GM21423 (cell line): ENCODE measurements around the gene GLIS2.

Source experiments
- ATAC-seq: cut with Tn5 transposase; IDR thresholded peaks from one replicate; pipeline ENCODE4 v1.9.1; 2021; ENCODE audit warnings: mild to moderate bottlenecking, moderate library complexity; ENCODE audit not compliant: unreplicated experiment

Gene GLIS2

DNA sequence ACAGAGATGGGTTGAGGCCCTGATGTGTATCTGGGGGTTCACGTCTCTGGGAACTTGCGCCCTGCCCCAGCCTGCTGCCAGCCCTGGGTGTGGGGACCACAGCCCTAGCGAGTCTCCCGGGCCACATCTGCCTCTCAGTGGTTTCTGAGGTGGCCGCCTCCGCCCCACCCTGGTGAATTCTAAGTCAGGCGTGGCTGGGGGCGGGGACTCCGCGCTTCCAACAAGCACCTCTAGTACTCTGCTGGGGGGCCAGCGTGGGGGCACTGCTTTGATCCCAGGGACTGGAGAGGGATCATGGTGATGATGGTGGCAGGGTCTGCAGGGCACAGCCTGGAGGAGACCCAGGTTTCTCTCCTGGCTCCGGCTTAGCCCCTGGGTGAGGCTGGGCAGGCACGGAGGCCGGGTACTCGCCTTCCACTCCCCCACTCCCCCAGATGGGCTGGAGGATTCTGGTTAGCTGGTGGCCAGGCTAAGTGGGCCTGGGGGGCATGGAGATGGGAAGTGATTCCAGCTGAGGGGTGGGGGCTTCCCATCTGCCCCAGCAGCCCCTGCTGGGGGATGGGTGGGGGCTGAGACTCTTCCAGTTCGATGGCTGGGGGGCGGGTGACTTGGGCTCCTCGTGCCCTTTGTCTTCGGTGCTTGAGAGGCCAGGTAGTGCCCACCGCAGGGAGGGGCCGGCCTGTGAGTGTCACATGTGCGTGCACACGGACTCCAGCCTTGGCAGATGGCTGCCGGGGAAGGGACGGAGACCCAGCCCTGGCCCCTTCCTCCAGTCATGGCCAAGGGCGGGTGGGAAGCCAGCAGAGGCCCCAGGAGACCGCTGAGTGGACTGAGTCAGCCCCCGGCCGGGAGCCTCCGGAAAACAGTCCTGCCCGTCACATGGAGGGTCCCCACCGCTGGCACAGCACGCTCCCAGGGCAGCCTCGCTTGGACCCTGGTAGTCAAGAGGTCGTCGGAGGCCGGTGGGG, 3.9 kb downstream of the GLIS2 start:
- ATAC-seq, result no peak

DNA sequence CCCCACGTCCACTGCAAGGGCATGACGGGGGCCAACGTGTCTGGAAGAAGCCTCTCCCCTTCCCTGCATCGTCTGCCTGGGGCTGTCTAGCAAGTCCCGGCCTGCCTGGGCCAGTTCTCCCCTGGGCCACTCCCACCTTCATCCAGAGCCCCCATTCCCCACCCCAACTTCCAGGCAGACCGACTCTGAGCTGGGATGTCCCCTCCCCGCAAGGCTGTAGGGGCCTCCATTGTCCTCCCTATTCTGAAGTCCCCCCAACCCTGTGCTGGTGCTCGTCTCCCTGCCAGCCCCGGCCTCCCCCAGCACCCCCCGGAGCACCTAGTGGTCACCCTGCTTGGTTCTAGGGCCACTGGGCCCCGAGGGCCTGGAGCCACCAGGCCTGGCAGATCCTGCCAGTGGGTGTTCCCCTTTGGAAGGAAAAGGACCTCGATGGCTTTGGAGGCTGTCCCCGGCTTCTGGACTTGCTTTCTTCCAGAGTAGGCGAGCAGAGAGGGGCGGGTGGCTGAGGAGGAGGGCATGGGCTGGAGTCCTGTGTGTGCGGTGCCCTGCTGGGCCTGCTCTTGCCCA, 4.8 kb downstream of the GLIS2 start:
- no peak for ATAC-seq

DNA sequence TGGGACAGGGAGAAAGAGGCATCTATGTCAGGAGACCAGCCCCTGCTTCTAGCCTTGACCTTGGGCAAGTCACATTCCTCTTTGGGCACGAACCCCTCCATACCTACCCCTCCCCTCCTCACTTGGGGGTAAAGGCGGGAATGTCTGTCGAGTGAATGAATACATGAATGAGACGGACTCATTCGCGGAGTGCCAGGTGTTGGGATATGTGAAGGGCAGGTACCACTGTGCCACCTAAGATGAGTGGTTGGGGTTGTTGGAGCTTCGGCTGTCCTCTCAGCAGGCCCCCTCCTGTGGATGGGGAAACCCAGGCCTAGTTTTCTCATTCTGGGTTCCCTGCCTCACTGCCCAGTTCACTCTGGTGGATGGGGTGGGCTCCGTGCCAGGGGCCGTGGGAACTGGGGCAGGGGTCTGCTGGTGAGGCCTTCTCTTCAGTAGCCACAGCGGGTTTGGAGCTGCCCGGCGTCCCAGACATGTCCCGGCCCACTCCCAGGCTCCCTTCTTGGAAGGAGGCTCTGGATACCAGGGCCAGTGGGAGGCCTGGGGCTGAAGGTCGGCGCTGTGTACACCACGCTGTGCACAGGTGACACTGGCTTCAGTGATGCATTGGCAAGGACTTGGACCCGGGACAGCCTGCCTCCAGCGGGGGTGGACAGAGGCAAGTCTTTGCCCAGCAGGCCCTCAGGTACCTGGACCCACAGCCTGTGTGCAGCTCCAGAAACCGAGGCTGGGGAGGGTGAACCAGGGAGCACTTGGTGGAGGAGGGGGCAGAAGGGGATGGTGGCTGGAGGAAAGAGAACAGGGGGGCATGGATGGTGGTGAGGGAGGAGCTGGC, 5.6 kb downstream of the GLIS2 start:
- no peak for ATAC-seq

DNA sequence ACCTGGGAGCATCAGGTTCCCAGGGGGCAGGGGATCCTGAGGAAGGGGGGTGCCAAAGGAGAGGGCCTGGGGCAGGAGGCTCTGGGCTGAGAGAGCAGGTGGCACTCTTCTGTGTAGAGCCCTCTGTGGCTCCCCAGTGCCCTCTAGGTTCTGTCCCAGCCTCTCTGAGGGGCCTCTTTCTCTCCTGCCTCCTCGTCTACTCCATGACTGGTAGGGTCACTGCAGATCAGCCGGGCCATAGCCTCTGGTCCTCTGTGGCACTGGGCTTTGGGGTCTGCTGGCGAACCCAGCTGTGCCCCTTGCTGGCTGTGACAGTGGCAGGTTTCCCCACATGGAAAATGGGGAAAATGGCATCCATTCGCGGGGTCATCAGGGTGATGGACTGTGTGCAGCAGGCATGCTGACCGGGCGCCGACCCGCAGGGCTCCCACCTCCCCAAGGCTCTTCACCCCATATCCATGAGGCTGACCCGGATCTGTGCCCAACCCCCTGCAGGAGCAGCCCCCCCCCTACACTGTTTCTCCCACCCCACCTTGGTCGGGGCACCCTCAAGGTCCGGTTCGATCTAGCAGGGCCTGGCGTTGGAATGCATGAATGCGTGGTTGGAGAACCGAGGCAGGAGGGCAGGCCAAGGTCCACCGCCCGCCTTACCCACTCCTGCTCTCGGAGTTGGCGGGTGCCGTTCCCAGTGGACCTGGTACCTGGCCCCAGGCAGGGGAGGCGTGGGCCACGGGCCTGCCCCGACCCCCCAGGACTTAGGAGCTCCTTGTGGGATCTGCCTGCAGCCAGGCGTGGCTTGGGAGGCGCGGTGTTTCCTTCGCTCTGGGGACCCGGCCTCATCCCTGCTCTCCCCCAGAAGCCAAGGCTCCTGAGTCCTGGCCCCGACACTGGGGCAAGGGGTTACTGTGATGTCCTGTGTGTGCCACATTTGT, 6.5 kb downstream of the GLIS2 start:
- ATAC-seq, result no peak

DNA sequence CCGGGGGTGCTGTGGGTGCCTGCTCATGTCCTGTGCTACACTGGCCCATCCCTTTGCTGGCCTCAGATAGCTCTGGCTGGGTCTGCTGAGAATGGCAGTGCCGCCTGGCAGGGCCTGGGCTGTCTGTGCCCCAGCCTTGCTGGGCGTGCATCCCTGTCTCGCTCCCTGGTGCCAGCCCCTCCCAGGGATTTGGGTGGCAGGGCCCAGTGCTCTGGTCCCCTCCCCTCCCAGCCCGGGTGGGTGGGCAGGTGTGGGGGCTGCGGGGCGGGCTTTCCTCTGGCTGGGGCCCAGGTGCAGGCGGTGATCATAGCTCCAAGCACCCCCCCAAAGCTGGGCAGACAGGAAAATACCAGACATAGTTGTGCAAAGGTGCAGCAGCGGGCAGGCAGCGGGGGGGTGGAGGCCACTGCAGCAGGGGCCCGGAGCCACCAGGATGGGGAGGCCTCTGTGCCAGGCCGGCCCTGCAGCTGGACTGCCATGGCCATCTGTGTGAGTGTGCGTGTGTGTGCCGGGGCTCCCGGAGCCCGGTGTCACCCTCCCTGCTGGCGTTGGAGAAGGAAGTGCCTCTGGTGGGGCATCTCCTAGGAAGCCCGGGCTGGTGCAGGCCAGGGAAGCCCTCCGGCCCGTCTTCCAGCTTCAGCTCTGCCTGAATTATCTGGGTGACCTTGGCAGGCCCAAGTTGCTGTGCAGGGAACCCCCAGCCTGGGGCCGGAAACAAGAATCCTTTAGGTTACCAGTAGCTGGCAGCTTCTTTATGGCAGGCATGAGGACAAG, 7.4 kb downstream of the GLIS2 start:
- ATAC-seq, result no peak

DNA sequence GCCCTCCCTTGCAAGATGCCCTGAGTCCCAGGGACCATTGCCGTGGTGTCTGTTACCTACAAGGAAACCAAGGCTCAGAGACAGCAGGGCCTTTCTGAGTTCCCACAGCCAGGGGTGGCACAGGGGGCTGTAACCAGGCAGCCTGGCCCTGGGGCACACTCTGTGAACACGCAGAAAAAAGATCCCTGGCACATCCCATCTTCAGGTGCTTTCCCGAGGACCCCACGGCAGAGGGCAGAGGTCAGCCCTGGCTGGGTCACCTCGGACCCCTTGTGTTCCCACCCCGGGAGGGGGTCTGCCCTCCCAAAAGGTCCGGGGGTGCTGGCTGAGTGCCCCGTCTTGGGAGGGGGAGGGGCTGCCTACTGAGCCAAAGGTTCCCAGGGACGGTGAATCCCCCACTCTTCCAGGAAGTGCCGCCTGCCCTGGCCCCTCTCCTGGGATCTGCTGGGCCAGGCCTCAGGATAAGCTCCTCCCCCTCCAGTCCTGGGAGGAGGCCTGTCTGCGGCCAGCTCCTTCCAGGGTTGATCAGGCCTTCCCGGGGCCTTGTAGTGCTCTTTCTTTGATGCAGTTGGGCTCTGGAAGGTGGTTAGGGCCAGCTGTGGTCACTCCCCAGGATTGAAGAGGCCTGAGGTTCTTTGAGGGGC, 8.1 kb downstream of the GLIS2 start:
- ATAC-seq, result no peak

DNA sequence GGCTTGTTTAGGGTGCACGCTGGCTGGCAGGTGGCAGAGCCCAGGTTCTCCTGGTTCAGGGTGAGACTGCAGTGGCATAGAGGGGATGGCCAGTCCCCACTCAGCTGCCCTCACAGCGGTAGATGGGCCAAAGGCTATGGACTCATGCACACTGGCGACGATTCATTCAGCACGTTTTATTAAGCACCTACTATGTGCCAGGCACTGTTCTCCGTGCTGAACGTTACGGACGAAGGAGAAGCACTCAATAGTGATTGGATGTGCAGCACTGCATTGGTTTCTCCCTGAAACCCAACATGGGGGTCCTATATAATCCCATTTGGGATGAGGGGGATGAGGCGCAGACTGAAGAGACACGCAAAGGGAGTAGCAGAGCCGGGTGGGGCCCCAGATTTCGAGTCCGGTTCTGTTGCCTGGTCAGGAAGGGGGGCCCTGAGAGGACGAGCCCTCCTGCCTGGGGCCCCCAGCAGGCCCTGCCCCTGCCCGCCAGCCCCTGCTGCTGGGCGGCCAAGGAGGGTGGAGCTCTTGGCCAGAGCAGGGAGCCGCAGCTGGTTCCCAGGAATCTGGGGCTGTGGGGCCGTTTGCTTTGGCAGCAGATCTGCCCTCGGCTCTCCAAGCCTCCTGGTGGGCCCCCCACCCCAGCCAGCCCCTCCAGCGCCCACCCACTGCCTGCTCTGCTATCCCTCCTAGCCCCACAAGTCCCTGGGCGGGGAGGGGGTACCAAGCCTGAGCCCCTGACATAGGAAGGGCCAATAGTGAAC, 8.8 kb downstream of the GLIS2 start:
- no peak for ATAC-seq

DNA sequence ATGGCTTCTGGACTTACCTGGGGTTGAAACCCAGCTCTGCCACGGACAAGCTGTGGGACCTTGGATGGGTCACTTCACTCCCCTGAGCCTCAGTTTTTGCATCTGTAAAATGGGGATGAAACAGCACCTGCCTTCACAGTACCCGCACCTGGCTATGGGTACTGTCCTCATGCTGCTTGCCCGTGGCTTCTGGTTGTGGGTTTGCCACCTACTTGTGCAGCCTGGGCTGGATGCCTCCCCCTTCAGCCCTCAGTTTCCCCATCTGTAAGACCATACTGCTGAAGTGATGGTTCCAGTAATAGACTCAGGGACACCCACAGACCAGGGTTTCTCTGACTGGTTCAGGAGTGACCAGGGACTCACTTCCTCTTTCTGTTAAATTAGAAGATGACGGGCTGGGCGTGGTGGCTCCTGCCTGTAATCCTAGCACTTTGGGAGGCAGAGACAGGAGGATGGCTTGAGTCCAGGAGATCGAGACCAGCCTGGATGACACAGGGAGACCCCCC, 9.4 kb downstream of the GLIS2 start:
- ATAC-seq, result no peak

DNA sequence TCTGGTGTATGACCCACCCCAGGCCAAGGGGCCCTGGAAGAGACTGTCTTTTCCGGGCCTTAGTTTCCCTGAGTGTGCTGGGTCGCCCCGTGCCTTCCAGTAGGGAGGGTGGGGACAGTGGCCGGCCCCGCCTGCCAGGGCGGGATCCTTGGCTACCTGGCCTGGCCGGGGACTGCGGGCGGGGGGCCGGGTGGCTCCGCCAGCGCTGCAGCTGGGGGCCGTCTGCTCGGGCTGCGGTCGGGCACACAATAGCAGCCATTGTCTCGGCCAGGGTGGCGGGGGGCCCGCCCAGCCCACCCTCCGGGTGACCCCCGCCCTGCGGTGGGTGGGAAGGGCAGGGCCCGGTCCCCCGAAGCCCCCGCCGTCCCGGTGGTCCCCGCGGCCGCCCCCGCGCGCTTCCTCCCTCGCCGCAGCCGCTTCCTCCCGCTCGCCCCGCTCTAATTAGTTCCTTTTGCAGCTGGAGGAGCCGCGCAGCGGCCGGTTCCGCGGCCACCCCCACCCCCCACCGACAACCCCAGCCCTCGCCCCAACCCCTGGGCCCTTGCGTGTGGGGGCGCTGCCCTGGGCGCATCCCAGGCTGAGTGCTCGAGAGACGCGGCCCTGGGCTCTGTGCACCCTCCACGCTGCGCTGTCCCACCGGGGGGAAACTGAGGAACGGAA, 11.6 kb downstream of the GLIS2 start:
- no peak for ATAC-seq

DNA sequence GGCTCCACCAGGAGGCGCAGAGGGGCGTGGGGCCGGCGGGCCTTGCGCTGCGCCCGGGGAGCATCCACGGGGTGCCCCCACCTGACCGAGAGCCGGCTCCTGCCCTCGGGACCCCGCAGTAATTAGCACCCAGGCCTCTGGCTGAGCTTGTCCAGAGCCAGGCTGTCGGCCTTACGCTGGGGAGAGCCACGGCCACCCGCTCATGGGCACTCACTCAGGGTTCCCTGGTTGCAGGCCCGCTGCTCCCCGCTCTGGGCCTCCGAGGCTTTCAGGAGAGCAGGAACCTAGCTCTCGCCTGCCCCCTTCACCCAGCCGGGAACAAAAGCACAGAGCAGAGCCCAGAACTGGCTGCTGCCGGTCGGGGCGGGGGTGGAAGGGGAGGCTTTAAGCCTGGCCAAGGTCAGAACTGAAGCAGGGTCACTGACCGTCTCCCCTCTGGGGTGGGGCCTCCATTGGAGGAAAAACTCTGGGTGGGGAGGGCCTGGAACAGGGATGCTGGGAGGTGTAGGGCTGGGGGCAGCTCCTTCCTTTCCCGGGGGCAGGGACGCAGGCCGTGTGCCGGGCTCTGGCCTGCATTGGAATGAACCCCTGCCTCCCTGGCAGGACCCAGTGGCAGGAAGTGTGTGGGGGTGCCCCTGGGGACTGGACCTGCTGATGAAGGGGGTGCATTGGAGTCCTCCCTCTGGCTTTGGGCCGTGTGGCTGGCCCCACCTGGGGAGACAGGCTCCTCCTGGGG, 12.3 kb downstream of the GLIS2 start:
- ATAC-seq, result no peak

DNA sequence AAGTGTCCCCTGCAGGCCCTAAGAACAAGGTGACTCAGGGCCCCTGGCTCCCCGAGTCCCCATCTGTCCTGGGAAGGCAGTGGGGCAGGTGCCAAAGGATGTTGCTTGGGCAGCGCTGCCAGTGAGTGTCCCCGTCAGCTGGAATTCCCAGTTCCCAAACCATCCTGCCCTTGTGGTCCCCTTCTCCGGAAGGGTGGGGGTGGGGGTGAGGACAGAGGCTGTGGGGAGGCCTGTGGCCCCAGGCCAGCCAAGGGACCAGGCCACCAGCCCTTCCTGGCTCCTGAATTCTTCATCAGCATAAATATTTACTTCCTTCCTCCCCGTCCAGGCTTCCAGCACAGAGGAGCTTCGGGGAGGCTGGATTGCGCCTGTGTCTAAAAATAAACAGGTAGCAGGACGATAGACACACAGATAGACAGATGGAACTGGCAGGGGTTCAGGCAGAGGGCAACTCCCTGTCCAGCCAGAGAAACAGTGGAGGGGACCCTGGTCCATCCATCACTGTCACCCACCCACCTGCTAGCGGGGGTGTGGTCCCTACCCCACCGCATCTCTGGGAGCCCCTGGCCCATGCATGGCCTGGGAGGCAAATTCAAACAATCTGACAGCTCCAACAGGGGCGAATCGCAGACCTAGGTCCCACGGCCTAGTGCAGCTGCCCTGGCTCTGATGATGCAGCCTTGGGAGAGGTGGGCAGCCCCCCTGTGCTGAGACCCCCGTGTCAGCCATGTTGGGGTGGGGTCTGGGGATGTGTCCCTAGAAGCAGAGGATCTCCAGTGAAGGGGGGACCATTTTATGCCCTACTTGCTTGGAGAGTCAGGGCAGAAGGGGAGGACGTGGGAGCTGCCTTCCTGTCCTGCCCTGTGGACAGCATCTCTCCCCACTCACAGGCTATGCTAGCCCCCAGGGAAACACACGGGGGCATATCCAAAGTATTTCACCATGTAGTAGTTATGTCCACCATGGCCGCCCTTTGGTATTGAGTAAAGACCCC, 13.2 kb downstream of the GLIS2 start:
- no peak for ATAC-seq

DNA sequence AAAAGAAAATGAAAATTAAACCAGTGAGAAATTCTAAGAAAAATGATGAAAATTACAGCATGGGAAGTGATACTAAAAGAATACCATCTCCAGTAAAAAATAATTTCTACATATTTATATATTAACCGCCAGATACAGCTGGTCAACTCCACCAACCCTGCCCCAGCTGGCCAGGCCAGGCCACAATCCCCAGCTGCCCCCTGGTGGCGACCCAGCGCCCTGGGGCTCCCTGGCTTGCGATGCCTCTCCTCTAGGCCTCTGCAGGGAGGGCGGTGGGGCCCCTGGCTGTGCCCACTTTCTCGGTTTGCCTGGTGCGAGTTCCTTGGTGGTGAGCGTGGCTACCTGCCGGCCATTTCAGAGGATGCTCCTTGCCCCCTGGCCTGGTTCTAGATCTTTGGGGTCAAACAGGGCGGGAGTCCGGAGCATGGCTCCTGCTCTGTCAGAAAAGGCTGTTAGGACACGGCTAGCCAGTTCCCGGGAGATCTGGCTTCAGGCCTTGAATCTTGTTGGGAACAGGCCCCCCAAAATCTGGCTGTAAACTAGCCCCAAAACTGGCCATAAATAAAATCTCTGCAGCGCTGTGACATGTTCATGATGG, 14.5 kb downstream of the GLIS2 start:
- ATAC-seq, result no peak

DNA sequence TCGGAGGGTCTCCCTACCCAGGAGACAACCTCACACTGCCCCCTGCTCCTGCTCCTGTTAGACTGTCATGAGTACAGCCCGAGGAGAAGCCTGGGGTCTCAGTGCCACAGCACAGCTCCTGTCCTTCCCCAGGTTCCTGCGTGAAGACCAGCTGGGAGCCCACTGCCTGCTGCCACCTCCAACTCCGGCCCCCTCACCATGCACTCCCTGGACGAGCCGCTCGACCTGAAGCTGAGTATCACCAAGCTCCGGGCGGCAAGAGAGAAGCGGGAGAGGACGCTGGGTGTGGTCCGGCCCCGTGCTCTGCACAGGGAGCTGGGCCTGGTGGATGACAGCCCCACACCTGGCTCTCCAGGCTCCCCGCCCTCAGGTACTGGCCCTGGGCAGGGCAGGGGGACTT, 16.2 kb downstream of the GLIS2 start:
- no peak for ATAC-seq

DNA sequence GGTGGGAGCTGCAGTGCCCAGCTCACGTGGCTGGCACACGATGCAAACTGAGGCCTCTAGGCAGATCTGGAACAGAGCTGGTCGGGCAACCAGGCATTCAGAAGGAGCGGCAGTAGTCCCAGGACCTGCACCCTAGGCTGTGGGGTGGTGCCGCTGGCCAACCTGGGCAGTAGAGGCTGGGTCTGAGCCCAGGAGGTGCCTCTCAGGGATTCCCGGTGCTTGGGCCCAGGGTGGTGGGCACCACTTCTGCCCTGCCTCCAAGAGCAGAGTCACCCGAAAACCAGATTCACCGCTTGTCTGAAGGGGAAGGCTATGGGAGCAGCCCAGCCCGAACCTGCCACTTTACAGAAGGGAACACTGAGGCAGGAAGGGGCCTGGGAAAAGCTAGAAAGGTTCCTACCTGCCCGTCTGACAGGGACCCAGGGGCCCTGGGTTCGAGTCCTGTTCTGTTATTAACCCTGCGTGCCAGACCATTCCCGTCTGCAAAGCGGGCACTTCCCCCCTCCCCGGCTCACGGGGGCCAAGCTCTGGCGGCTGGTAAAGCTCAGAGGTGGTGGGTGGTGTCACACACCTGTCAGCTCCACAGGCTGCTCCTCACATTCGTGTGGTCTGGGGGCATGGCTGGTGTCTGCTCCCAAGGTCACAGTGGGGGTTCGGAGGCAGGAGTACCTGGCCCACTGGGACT, 16.9 kb downstream of the GLIS2 start:
- no peak for ATAC-seq

DNA sequence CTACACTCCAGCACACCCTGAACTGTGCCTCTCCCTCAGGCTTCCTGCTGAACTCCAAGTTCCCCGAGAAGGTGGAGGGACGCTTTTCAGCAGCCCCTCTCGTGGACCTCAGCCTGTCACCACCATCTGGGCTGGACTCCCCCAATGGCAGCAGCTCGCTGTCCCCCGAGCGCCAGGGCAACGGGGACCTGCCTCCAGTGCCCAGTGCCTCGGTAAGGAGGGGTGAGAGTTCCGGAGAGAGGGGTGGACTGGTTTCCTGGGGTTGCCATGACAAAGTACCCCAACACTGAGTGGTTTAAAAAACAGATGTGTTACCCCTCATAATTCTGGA, 17.4 kb downstream of the GLIS2 start:
- ATAC-seq, result no peak
